NK-92 treated with Interleukin-12 subunit alpha and Interleukin-12 subunit beta, amount 100 ng/mL, for 24 hours (cell line): ENCODE results near the gene PPM1N.

Source experiments
- DNase-seq: peaks from one replicate; lab custom pipeline; 2025; lab: John Stamatoyannopoulos, UW

Gene PPM1N

DNA sequence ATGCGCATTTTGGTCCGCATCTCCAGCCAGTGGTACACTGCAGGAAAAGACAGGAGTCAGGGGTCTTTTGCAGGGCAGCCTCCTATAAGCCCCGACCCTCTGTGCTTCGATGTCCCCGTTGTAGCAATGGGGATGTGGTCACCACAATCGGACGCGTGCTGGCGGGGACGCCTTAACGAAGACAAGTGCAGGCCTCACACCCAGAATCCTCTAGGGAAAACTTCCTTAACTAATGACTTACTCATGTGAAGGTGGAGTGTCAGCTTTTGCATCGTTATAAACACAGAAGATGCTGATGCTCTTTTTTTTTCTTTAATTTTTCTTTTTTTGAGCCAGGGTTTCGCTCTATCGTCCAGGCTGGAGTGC lies 31.2 kb downstream of the PPM1N start:
- DNase-seq: no peak

GRCh38 chr19:45531349-45531748 lies 33.1 kb downstream of the PPM1N start:
- no peak for DNase-seq

- no peak for DNase-seq
Observed at GRCh38 chr19:45539459-45539858, 41.2 kb downstream of the PPM1N start.

DNA sequence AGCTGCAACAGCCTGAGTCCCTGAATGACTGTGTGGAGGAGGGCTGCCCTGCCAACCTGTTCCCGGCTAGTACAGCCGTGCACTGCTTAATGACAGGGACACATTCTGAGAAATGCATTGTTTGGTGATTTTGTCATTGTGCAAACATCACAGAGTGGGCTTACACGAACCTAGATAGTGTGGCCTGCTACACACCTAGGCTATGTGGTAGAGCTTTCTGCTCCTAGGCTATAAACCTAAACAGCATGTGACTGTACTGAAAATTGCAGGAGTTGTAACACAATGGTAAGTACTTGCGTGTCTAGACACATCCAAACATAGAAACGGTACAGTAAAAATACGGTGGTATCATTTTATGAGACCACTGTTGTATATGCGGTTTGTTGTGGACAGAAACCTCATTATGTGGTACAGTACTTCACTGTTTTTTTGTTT lies 44.0 kb downstream of the PPM1N start:
- no peak for DNase-seq

DNA sequence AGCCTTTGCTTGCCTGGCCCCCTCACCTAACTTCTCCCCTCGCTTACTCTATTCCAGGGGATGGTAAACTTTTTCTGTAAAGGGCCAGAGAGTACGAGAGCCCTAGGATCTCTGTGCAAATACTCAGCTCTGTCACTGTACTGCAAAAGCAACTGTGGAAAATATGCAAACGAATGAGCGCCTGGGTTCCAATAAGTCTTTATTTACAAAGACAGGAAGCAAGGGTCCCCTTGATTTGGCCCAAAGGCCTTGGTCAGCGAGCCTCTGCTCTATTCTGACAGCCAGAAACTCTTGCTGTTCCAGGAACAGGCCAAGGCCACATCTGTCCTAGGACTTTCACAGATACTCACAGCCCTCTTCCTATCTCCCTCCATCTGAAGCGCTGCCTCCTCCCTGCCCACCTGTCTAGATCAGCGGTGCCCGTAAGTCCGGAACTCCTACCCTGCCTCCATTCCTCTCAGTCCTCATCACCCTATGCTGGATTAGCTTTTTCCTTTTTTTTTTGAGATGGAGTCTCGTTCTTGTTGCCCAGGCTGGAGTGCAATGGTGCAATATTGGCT lies 49.0 kb downstream of the PPM1N start:
- no peak for DNase-seq

GRCh38 chr19:45547965-45548609 lies 49.8 kb downstream of the PPM1N start:
- DNase-seq: no peak
